H9 (cell line): ENCODE data around the gene TBC1D8. TPM values are rescaled to one million over a fixed set of nuclear protein-coding genes. Genes with fewer than 3 reads are reported as not detected.

Source experiments
- DNase-seq: peaks from one replicate; pipeline ENCODE4 v3.0.0-alpha.2; 2017
- H2AFZ ChIP-seq: one replicate; pipeline ENCODE4 v1.6.1; 2013; ENCODE audit warnings: mild to moderate bottlenecking, low read length, control low read depth, moderate library complexity
- H2AK5ac ChIP-seq: 2 replicates; pipeline ENCODE4 v1.6.1; 2013; ENCODE audit warnings: low read length, control low read depth, mixed read lengths; ENCODE audit not compliant: insufficient read length
- H2BK120ac ChIP-seq: one replicate; pipeline ENCODE4 v1.6.1; 2013; ENCODE audit warnings: low read depth, mild to moderate bottlenecking, low read length, control low read depth, inconsistent platforms; ENCODE audit not compliant: poor library complexity, severe bottlenecking
- H2BK12ac ChIP-seq: 2 replicates; pipeline ENCODE4 v1.6.1; 2013; ENCODE audit warnings: low read length, control low read depth, mixed read lengths, low read depth; ENCODE audit not compliant: insufficient read length
- H2BK15ac ChIP-seq: 2 replicates; pipeline ENCODE4 v1.6.1; 2013; ENCODE audit warnings: low read depth, low read length, control low read depth
- H2BK20ac ChIP-seq: one replicate; pipeline ENCODE4 v1.6.1; 2013; ENCODE audit warnings: low read depth, mild to moderate bottlenecking, low read length, control low read depth, inconsistent platforms; ENCODE audit not compliant: poor library complexity, severe bottlenecking
- H2BK5ac ChIP-seq: 2 replicates; pipeline ENCODE4 v1.6.1; 2013; ENCODE audit warnings: low read length, control low read depth, mixed read lengths; ENCODE audit not compliant: insufficient read length
- H3K14ac ChIP-seq: 2 replicates; pipeline ENCODE4 v1.6.1; 2013; ENCODE audit warnings: low read length, control low read depth; ENCODE audit not compliant: insufficient read depth
- H3K18ac ChIP-seq: 2 replicates; pipeline ENCODE4 v1.6.1; 2013; ENCODE audit warnings: low read depth, mild to moderate bottlenecking, mixed read lengths, low read length, control low read depth; ENCODE audit not compliant: insufficient read length
- H3K23ac ChIP-seq: 2 replicates; pipeline ENCODE4 v1.6.1; 2013; ENCODE audit warnings: low read length, control low read depth, mixed read lengths, low read depth; ENCODE audit not compliant: insufficient read length
- H3K23me2 ChIP-seq: 2 replicates; pipeline ENCODE4 v1.6.1; 2013; ENCODE audit warnings: low read depth, mild to moderate bottlenecking, mixed read lengths, low read length, control low read depth; ENCODE audit not compliant: insufficient read length, poor library complexity, severe bottlenecking
- H3K27ac ChIP-seq: 2 replicates; pipeline ENCODE4 v1.5.1; 2013; ENCODE audit warnings: low read length, control low read depth, mixed read lengths, low read depth; ENCODE audit not compliant: insufficient read length
- H3K27me3 ChIP-seq: 2 replicates; pipeline ENCODE4 v1.6.1; 2013; ENCODE audit warnings: low read length, control low read depth, inconsistent platforms; ENCODE audit not compliant: insufficient read depth
- H3K4ac ChIP-seq: 2 replicates; pipeline ENCODE4 v1.6.1; 2013; ENCODE audit warnings: low read depth, mild to moderate bottlenecking, control low read depth, inconsistent platforms, low read length, moderate library complexity
- H3K4me1 ChIP-seq: 2 replicates; pipeline ENCODE4 v1.6.1; 2013; ENCODE audit warnings: low read length, control low read depth, inconsistent platforms; ENCODE audit not compliant: insufficient read depth
- H3K4me2 ChIP-seq: 2 replicates; pipeline ENCODE4 v1.6.1; 2013; ENCODE audit warnings: low read length, control low read depth, mixed read lengths; ENCODE audit not compliant: insufficient read length, insufficient read depth
- H3K56ac ChIP-seq: 2 replicates; pipeline ENCODE4 v1.6.1; 2013; ENCODE audit warnings: low read depth, mild to moderate bottlenecking, mixed read lengths, low read length, control low read depth; ENCODE audit not compliant: insufficient read length
- H3K79me1 ChIP-seq: 2 replicates; pipeline ENCODE4 v1.6.1; 2013; ENCODE audit warnings: low read depth, mild to moderate bottlenecking, moderate library complexity, low read length, control low read depth, inconsistent platforms; ENCODE audit not compliant: insufficient read depth, poor library complexity, severe bottlenecking
- H3K79me2 ChIP-seq: 2 replicates; pipeline ENCODE4 v1.6.1; 2013; ENCODE audit warnings: low read length, control low read depth, inconsistent platforms; ENCODE audit not compliant: insufficient read depth
- H3K9ac ChIP-seq: 2 replicates; pipeline ENCODE4 v1.6.1; 2013; ENCODE audit warnings: low read length, control low read depth, mixed read lengths; ENCODE audit not compliant: insufficient read length; ENCODE audit errors: extremely low read depth
- H3K9me3 ChIP-seq: one replicate; pipeline ENCODE4 v1.6.1; 2013; ENCODE audit warnings: low read depth, low read length, inconsistent platforms; ENCODE audit not compliant: control insufficient read depth
- H3T11ph ChIP-seq: one replicate; pipeline ENCODE4 v1.6.1; 2013; ENCODE audit warnings: mild to moderate bottlenecking, low read length, control low read depth, inconsistent platforms
- H4K20me1 ChIP-seq: one replicate; pipeline ENCODE4 v1.6.1; 2013; ENCODE audit not compliant: control insufficient read depth, insufficient read length, insufficient read depth
- H4K5ac ChIP-seq: 2 replicates; pipeline ENCODE4 v1.6.1; 2013; ENCODE audit warnings: low read depth, mild to moderate bottlenecking, mixed read lengths, low read length, control low read depth; ENCODE audit not compliant: insufficient read length
- H4K8ac ChIP-seq: replicated peaks from 2 replicates; pipeline ENCODE4 v1.6.1; 2013; ENCODE audit warnings: low read length, control low read depth, mixed read lengths, low read depth; ENCODE audit not compliant: insufficient read length
- H4K91ac ChIP-seq: 2 replicates; pipeline ENCODE4 v1.6.1; 2013; ENCODE audit warnings: low read depth, mild to moderate bottlenecking, moderate library complexity, mixed read lengths, low read length, control low read depth; ENCODE audit not compliant: insufficient read length
- H3K27ac Mint-ChIP-seq, 3 experiments: 2 replicates in 2 of 3; 3 replicates in 1 of 3; pipeline ENCODE4 v1.8.0; 2020 to 2021; ENCODE audit warnings: mixed read lengths in 3 of 3, mild to moderate bottlenecking in 1 of 3, moderate library complexity in 1 of 3
- H3K27me3 Mint-ChIP-seq: 2 replicates; pipeline ENCODE4 v1.8.0; 2021; ENCODE audit warnings: low read depth, mild to moderate bottlenecking, moderate library complexity, mixed read lengths
- H3K36me3 Mint-ChIP-seq, 3 experiments: 2 replicates in 2 of 3; 3 replicates in 1 of 3; pipeline ENCODE4 v1.8.0; 2020 to 2021; ENCODE audit warnings: low read depth in 3 of 3, mixed read lengths in 3 of 3; ENCODE audit not compliant: insufficient read depth in 1 of 3
- H3K4me1 Mint-ChIP-seq, 2 experiments: 2 replicates each; pipeline ENCODE4 v1.8.0; 2020; ENCODE audit warnings: mixed read lengths in 2 of 2
- H3K4me3 Mint-ChIP-seq, 2 experiments: 2 replicates in 1 of 2; 3 replicates in 1 of 2; pipeline ENCODE4 v1.8.0; 2020 to 2021; ENCODE audit warnings: mild to moderate bottlenecking in 2 of 2, mixed read lengths in 2 of 2, moderate library complexity in 1 of 2
- H3K9me3 Mint-ChIP-seq, 2 experiments: 2 replicates in 1 of 2; 3 replicates in 1 of 2; pipeline ENCODE4 v1.8.0; 2020; ENCODE audit warnings: mild to moderate bottlenecking in 2 of 2, mixed read lengths in 2 of 2, moderate library complexity in 1 of 2
- WGBS: extraction: QIAGEN DNeasy Blood & Tissue Kit; methylation state at CpG from one replicate; pipeline ENCODE4 v1.1.7; 2013; ENCODE audit warnings: missing lambda C conversion rate, low lambda C conversion rate, mixed read lengths; ENCODE audit not compliant: insufficient read length; ENCODE audit errors: extremely low coverage; 5-methylcytosine and 5-hydroxymethylcytosine counted together
- total RNA-seq: library from RNA; stranded (reverse); gene quantifications from 2 replicates; pipeline ENCODE4 v1.2.1, GENCODE V29; 2021
- TF ChIP-seq, protein P1 (sequence below): fragments of 200-600 bp; sonication (generic); conservative IDR thresholded peaks from 3 replicates; pipeline ENCODE4 v1.8.0; 2021; ENCODE audit warnings: antibody characterized with exemption, mild to moderate bottlenecking

The TBC1D8 gene
- total RNA-seq, 1 experiment from 2014 or later, result 16.6 TPM

DNA sequence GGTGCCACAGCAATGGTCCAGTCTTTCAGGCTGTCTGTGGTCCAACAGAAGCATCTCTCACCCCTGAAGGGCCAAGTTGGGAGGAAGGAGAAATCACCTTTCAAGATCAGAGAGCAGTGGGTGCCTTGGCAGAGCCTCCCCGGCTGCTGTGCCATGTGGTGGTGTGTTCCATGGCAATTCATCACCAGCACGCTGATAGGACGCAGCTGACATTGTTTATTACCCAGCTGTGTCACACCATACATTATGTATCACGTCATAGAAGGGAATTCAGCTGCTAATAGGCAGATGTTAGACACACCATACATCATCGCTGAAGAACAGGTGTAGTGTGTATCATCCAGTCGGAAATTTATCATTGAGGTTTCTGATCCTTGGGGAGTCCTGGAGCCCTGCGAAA lies 178.7 kb downstream of the TBC1D8 start:
- no peak overlapping the region for H2AK5ac ChIP-seq
- H4K20me1 ChIP-seq, result no peaks in the 10 kb centered on the region
- no peak overlapping the region for H2BK12ac ChIP-seq
- H3K56ac ChIP-seq, result no peak overlapping the region
- no peak overlapping the region for H3K23ac ChIP-seq
- no peaks in the 10 kb centered on the region for H3K4me1 ChIP-seq
- H3K14ac ChIP-seq, result no peak overlapping the region
- Mint-ChIP-seq H3K9me3 (no peaks in the 10 kb centered on the region), H3K27me3 (no peaks in the 10 kb centered on the region; the same call in 1 of the 2 replicates), H3K36me3 (no peaks in the 10 kb centered on the region), H3K4me3 (no peak overlapping the region), H3K4me1 (no peaks in the 10 kb centered on the region), H3K27ac (no peak overlapping the region; a peak in 1 of 7 replicates)
- no peak overlapping the region for H3K27ac ChIP-seq
- no CpG with 5 or more reads among the region's 7 CpGs for WGBS
- H4K8ac ChIP-seq, result no peak overlapping the region
- no peak overlapping the region for H2BK20ac ChIP-seq
- H3K4ac ChIP-seq, result no peak overlapping the region
- H3K23me2 ChIP-seq, result no peaks in the 10 kb centered on the region
- TF ChIP-seq, protein P1, sequence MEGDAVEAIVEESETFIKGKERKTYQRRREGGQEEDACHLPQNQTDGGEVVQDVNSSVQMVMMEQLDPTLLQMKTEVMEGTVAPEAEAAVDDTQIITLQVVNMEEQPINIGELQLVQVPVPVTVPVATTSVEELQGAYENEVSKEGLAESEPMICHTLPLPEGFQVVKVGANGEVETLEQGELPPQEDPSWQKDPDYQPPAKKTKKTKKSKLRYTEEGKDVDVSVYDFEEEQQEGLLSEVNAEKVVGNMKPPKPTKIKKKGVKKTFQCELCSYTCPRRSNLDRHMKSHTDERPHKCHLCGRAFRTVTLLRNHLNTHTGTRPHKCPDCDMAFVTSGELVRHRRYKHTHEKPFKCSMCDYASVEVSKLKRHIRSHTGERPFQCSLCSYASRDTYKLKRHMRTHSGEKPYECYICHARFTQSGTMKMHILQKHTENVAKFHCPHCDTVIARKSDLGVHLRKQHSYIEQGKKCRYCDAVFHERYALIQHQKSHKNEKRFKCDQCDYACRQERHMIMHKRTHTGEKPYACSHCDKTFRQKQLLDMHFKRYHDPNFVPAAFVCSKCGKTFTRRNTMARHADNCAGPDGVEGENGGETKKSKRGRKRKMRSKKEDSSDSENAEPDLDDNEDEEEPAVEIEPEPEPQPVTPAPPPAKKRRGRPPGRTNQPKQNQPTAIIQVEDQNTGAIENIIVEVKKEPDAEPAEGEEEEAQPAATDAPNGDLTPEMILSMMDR, result no peak
- H2AFZ ChIP-seq, result no peak overlapping the region
- H4K5ac ChIP-seq, result no peak overlapping the region
- no peak overlapping the region for H2BK120ac ChIP-seq
- no peak overlapping the region for H3K18ac ChIP-seq
- DNase-seq, result no peak
- no peaks in the 10 kb centered on the region for H3K9me3 ChIP-seq
- H3K4me2 ChIP-seq, result no peak overlapping the region
- no peak overlapping the region for H4K91ac ChIP-seq
- no peaks in the 10 kb centered on the region for H3K79me2 ChIP-seq
- no peaks in the 10 kb centered on the region for H3K27me3 ChIP-seq
- H2BK15ac ChIP-seq, result no peak overlapping the region
- H3T11ph ChIP-seq, result no peak overlapping the region
- no peak overlapping the region for H2BK5ac ChIP-seq
- no peak overlapping the region for H3K9ac ChIP-seq
- H3K79me1 ChIP-seq, result no peaks in the 10 kb centered on the region
